HG03066 (cell line): ENCODE measurements around the gene AFAP1L2.

Experiments used
- ATAC-seq: cut with Tn5 transposase; IDR thresholded peaks from one replicate; pipeline ENCODE4 v1.9.1; 2021; ENCODE audit warnings: low read depth; ENCODE audit not compliant: unreplicated experiment

AFAP1L2 gene

DNA sequence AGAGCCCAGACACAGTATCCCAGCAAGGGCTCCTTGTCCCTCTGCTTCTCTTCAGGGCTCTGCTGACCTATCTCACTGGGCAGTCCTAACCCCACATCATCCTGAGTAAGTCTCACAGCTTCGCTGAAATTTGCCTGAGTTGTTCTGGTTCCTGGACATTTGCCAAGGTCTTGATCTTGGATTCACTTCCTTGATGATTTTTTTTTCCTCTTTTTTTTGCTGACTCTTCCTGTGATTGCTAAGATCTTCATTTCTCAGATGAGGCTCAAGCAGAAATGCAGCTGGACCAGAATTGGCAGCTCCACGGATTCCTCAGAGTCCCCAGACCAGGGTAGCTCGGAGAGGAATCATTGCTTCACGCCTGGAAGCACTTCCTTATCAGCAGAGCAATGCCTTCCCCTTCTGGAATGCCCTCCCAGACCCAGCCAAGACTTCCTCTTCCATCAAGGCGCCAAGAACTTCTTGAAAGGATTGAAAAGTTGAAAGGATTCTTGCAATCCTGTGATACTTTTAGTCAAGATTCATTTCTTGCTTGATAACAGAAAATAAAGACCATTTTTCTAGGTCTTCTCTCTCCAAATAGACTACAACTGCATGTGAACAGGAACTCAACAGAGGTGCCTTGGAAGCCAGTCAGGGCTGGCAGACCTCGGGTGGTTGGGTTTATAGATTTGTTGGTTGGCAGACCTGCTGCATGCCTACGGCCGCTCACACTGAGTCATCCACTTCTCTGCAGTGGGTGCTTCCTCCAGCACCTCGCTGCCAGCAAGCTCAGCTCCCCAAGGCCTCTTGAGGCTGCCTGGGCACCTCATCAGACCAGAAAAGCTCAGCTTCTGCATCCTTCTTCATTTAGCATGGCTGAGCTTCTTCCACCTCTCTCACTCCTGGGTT, 8.8 kb upstream of the AFAP1L2 start:
- no peak for ATAC-seq

DNA sequence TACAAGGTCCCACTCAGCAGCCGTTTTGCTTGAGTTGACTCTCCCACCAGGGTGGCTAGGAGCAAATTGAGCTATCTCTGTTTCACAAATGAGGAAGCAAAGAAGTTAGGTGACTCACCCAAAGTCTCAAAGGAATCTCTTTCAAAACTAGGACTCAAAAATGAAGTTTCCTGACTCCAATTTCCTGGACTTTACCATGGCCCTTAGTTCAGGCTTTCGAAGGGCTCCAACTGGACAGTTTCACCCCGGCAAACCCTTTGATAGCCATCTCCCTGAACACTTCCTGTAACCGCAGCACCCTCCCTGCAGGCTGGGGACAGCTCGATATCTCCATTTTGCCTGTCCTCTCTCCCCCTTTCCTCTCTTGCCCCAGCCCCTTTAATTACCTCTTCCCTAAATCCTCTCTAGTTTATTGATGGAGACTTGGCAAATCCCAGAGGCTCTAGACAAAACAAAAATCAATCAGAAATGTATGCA, 4.7 kb upstream of the AFAP1L2 start:
- ATAC-seq = no peak

GRCh38 chr10:114408112-114408967, 4.0 kb upstream of the AFAP1L2 start:
- ATAC-seq = no peak

DNA sequence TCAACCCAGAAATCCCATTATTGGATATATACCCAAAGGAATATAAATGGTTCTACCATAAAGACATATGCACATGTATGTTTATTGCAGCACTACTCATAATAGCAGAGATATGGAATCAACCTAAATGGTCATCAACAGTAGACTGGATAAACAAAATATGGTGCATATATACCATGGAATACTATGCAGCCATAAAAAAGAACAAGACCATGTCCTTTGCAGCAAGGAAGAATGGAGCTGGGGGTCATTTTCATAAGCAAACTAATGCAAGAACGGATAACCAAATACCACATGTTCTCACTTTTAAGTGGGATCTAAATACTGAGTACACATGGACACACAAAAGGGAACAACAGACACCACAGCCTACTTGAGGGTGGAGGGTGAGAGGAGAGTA, 2.2 kb upstream of the AFAP1L2 start:
- ATAC-seq = no peak

DNA sequence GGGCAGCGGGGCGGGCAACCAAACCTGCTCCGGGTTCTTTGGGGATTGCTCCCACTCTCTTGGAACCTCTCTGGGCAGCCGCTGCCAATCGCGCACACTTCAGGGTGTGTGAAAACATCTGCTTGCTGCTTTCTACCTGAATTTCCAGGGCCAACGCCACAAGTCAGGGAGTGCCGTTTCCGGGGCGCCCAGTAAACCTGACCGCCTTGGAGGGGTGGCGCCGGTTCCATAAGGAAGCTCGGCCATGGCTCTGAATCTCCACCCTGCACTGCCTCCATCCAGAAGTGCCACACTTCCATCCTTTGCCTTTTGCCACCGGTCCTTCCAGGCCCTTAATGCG, 679 bp upstream of the AFAP1L2 start:
- ATAC-seq = no peak

DNA sequence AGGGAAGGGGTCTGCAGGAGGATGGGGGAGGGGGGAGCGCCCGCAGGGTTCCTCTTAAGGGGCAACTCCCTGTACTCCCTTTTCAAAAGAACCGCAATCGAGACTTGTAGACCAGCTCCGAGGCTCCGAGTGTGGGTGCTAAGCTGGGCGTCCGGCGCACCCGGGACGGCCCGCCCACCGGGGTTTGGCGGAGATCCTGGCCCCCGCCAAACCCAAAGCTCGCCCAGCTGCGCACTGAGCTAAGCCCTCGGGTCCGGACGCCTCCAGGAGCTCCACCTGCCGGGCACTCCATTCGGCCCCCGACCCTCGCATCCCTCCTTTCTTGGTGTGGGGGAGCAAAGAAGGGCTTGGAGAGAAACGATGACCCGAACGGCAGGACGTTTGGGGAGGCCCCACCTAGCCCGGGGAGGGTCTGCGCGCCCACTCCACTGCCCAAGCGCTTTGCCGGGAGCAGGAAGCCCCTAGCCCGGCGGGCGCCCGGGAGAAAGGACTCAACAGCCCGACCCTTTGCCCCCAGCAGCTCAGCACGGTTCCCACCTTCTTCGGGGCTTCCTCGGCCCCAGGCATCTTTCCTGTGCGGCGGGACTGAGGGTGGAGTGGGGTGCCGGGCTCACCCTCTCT, 651 bp downstream of the AFAP1L2 start:
- ATAC-seq = no peak

DNA sequence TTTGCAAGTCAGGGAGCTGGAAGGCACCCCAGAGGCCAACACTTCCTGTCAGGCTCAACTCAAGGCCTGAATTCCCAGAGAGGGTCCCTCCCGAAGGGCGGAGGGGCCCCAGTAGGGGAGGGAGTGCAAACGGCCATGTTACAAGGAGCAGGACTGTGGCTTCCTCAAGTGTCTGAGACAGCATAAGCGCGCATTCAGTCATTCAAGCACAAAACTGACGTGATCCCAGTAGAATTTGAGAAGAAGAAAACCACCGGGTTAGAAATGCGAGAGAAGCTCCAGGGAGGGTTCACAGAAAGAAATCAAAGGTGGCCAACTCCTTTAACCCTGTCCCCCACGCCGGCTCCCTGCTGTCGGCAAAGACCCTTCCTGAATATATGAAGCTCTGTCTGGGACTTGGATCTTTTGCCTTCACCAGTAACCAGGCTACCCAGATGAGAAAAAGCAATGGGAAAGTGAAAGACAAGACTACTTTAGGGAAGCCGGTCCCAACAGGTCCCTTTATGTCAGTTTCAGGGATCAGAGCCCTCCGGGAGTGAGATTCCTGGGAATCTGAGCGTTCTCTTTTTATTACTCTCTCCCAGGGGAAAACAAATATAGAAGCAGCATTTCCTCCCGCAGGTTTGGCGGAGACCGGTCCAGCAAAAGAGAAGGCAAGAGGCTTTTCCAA, 1.3 kb downstream of the AFAP1L2 start:
- no peak for ATAC-seq

- ATAC-seq = no peak
Measured at GRCh38 chr10:114402233-114402632, 2.1 kb downstream of the AFAP1L2 start.

- no peak for ATAC-seq
Measured at GRCh38 chr10:114401195-114401791, 3.0 kb downstream of the AFAP1L2 start.

DNA sequence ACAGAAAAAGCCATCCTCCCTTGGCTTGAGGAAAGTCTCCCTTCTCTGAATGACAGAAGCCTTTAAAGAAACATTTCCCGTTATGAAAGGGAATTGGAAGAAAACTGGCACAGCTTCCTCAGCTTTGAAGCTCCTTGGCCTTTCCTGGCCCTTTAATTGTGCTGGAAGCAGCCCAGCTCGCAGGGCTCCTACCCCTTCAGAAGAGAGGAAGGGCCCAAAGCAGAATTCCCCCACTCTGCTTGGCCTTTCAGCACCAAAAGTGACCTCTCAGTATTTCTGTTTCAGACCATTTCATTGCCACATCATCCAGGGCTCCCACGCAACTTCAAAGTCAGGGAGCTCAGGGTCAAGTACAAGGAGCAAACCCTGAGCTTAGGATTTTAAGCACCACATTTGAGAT, 4.2 kb downstream of the AFAP1L2 start:
- ATAC-seq = no peak

GRCh38 chr10:114399576-114399975, 4.7 kb downstream of the AFAP1L2 start:
- ATAC-seq = no peak

DNA sequence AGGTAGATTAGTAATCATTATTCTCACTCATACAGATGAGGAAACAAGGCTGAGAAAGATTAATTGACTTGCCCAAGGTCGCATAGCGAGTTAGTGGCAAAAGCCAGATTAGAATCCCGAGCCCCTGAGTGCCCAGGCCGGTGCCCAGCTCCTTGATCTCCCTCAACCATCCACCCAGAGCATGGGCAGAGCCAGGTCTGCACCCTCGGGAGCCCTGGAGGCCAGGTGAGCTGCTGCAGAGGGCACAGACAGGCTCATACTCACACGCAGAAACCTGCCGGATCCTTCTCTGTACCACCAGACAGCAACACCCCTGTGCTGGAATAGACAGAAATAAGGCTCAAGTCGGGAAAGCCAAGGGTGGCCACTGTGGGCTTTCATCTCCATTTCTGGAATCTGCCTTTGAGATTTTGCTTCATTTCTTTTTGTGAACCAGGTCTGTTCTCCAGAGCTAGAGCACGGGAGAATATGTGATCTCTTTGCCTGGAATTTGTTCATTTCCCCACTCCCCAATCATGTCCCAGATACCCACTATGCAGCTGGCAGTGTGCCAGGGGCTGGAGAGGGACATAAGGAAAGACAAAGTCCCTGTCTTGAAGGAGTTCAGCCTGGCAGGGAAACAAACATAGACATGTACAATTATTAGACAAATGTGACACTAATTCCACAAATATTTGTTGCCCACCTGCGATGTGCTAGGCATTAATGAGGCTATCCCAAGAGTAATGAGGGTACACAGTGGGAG, 5.5 kb downstream of the AFAP1L2 start:
- ATAC-seq = no peak

- ATAC-seq = no peak
Measured at GRCh38 chr10:114397651-114398145, 6.6 kb downstream of the AFAP1L2 start.

GRCh38 chr10:114396464-114396863, 7.8 kb downstream of the AFAP1L2 start:
- ATAC-seq = no peak

DNA sequence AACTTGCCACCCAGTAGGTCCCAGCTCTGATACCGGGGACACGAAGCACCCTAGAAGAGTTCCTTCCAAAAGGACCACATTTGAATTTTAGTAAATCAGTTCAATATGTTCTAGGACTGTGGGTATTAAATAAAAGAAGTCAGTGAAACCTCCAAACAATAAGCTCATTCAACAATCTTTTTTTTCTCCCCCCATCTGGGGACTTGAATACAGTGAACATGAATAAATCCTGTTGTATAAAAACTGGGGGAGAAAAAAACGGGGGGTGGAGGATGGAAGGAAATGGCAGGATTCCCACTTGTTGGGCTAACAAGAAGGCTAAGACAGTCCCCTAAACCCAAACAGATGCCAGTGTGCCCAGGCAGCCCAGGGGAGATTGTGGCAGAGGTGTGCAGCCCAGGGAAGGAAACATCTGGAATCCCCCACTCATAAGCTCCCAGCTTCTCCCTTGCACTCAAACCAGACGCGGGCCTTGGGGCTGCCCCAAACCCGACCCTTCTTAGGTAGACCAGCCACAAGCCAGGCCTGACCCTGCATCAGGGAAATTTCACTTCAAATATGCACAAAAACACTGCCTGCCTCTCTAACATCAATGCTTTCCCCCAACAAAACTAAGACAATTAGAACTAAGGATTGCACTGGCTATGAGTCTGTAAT, 8.8 kb downstream of the AFAP1L2 start:
- ATAC-seq = no peak

- ATAC-seq = no peak
Measured at GRCh38 chr10:114394531-114394930, 9.8 kb downstream of the AFAP1L2 start.

DNA sequence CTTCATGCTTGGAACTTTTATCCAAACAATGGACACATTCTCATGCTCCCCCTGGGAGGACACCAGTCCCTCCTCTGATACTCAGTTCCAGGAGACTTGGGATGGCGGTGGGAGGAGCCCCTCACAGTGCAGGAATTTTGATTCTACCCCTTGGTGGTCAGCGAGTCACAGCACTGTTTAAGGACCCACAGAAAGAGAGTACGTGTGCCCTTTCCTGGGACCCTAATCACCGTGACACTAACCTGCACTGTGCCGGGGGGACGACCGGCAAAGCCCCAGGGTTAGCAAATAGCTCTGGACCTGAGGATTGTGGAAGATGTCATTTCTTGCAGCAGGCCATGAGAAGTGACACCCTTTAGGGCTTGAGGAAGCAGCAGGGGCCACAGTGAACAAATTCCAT, 10.4 kb downstream of the AFAP1L2 start:
- no peak for ATAC-seq

GRCh38 chr10:114393482-114393881, 10.8 kb downstream of the AFAP1L2 start:
- no peak for ATAC-seq
